Right atrium auricular region (tissue), 2 donors: Measurements from ENCODE around the gene BMP8A. TPM values are rescaled to one million over a fixed set of nuclear protein-coding genes. Genes with fewer than 3 reads are reported as not detected.
A peak's percentile ranks its signal among the peaks of the same experiment; 100 is the strongest.
"Not testable (repeated sequence)": the region's sequence is repeated elsewhere in the genome, so short reads cannot be mapped to it uniquely, and the experiment has no call there.

ENCODE experiments used
- DNase-seq: peaks from one replicate; pipeline ENCODE4 v3.0.0-alpha.2; 2019; ENCODE audit warnings: low spot score
- H3K27ac ChIP-seq, 2 donors: fragments of 200-600 bp; sonication (generic); 1 replicate in 1 of 2; 2 replicates in 1 of 2; pipeline ENCODE4 v1.5.1; 2016 to 2019
- H3K27me3 ChIP-seq, 2 donors: fragments of 200-600 bp; sonication (generic); one replicate each; pipeline versions ENCODE4 v1.5.1 to v1.6.0; 2017 to 2019
- H3K36me3 ChIP-seq: fragments of 200-600 bp; sonication (generic); one replicate; pipeline ENCODE4 v1.5.1; 2016
- H3K4me1 ChIP-seq, 2 donors: fragments of 200-600 bp; sonication (generic); one replicate each; pipeline versions ENCODE4 v1.5.1 to v1.6.0; 2017 to 2019
- H3K4me3 ChIP-seq, 2 donors: fragments of 200-600 bp; sonication (generic); 1 replicate in 1 of 2; 2 replicates in 1 of 2; pipeline ENCODE4 v1.5.1; 2017 to 2019; ENCODE audit warnings: mild to moderate bottlenecking in 1 of 2, moderate library complexity in 1 of 2
- H3K9me3 ChIP-seq, 2 donors: fragments of 200-600 bp; sonication (generic); one replicate each; pipeline ENCODE4 v1.5.1; 2019
- CTCF ChIP-seq, 2 donors: fragments of 200-600 bp; sonication (generic); IDR thresholded peaks; one replicate each; pipeline ENCODE4 v1.5.1; 2019; ENCODE audit warnings: antibody characterized with exemption in 2 of 2
- total RNA-seq, 2 donors: library from RNA; depleted of rRNA; stranded (reverse); fragments of >200 nt; gene quantifications; one replicate each; pipeline ENCODE4 v1.1.0, GENCODE V29; 2016

The BMP8A gene
- total RNA-seq, 2 donors from 2014 or later: 1.4 to 3.2 TPM

GRCh38 chr1:39501666-39502065 lies 10.2 kb downstream of the BMP8A start:
- no peaks in the 10 kb centered on the region for H3K9me3 ChIP-seq
- no peaks in the 10 kb centered on the region for H3K27me3 ChIP-seq
- H3K4me3 ChIP-seq: no peak overlapping the region
- H3K36me3 ChIP-seq: no peaks in the 10 kb centered on the region
- H3K27ac ChIP-seq: no peak overlapping the region
- DNase-seq: no peak
- no peak for TF ChIP-seq CTCF (IDR thresholded peaks at IDR 0.05)
- peaks cover 0 to 20% of the 10 kb centered on the region in 2 donors for H3K4me1 ChIP-seq

GRCh38 chr1:39504436-39504835 lies 13.0 kb downstream of the BMP8A start:
- H3K27ac ChIP-seq, H3K4me3 ChIP-seq, H3K27me3 ChIP-seq, H3K36me3 ChIP-seq, DNase-seq, H3K9me3 ChIP-seq: not testable (repeated sequence)
- H3K4me1 ChIP-seq: peaks cover 0 to 16% of the 10 kb centered on the region in 2 donors

GRCh38 chr1:39505289-39505688 lies 13.9 kb downstream of the BMP8A start:
- H3K4me1 ChIP-seq: peaks cover 0 to 8% of the 10 kb centered on the region in 2 donors
- no peak overlapping the region for H3K4me3 ChIP-seq
- H3K27me3 ChIP-seq: no peaks in the 10 kb centered on the region
- H3K27ac ChIP-seq: no peak overlapping the region
- TF ChIP-seq CTCF (IDR thresholded peaks at IDR 0.05): no peak
- H3K9me3 ChIP-seq: no peaks in the 10 kb centered on the region
- no peaks in the 10 kb centered on the region for H3K36me3 ChIP-seq
- no peak for DNase-seq

GRCh38 chr1:39507230-39507928 lies 15.9 kb downstream of the BMP8A start:
- H3K27ac ChIP-seq: no peak overlapping the region

GRCh38 chr1:39508266-39508665 lies 16.8 kb downstream of the BMP8A start:
- no peaks in the 10 kb centered on the region for H3K4me1 ChIP-seq
- H3K36me3 ChIP-seq: no peaks in the 10 kb centered on the region
- no peak overlapping the region for H3K4me3 ChIP-seq
- no peaks in the 10 kb centered on the region for H3K27me3 ChIP-seq
- no peak for DNase-seq
- no peaks in the 10 kb centered on the region for H3K9me3 ChIP-seq
- no peak overlapping the region for H3K27ac ChIP-seq
- TF ChIP-seq CTCF (IDR thresholded peaks at IDR 0.05): no peak

More at GRCh38 chr1:39507230-39507928, 15.9 kb downstream of the BMP8A start:
- Histone ChIP-seq H3K4me1 (no peaks in the 10 kb centered on the region), H3K36me3 (no peaks in the 10 kb centered on the region), H3K9me3 (no peaks in the 10 kb centered on the region), H3K4me3 (no peak overlapping the region), H3K27me3 (no peaks in the 10 kb centered on the region)
- DNase-seq: no peak
- TF ChIP-seq CTCF (IDR thresholded peaks at IDR 0.05): peak in 1 of 2 donors; percentile 31

- no peaks in the 10 kb centered on the region for H3K27me3 ChIP-seq
- TF ChIP-seq CTCF (IDR thresholded peaks at IDR 0.05): no peak
- H3K36me3 ChIP-seq: no peaks in the 10 kb centered on the region
- H3K27ac ChIP-seq: no peak overlapping the region
- H3K4me3 ChIP-seq: no peak overlapping the region
- H3K4me1 ChIP-seq: no peaks in the 10 kb centered on the region
- DNase-seq: no peak
- no peaks in the 10 kb centered on the region for H3K9me3 ChIP-seq
These were observed 17.4 kb downstream of the BMP8A start for GRCh38 chr1:39508857-39509305.
